Keratinocyte (primary cell): ENCODE data around the gene NFYC. TPM values are rescaled to one million over a fixed set of nuclear protein-coding genes. Genes with fewer than 3 reads are reported as not detected.
A peak's percentile ranks its signal among the peaks of the same experiment; 100 is the strongest.

ENCODE experiments used
- DNase-seq: peaks from one replicate; pipeline ENCODE4 v3.0.0-alpha.2; 2011; ENCODE audit warnings: low read depth, missing footprints, low spot score
- FAIRE-seq: peaks from 2 replicates; lab custom pipeline; 2011; peaks lifted over from hg19 to GRCh38; lab: Jason Lieb, UNC
- H2AFZ ChIP-seq: 2 replicates; pipeline ENCODE4 v1.6.0; 2012; ENCODE audit warnings: low read length, control low read depth, inconsistent platforms; ENCODE audit not compliant: control insufficient read depth
- H3K27ac ChIP-seq: 2 replicates; pipeline ENCODE4 v1.5.1; 2011; ENCODE audit warnings: low read length; ENCODE audit not compliant: control insufficient read depth, insufficient read depth
- H3K27me3 ChIP-seq: 3 replicates; pipeline ENCODE4 v1.6.0; 2011; ENCODE audit warnings: low read length; ENCODE audit not compliant: control insufficient read depth, insufficient read depth; ENCODE audit errors: extremely low read depth
- H3K36me3 ChIP-seq, 2 experiments: 2 replicates in 1 of 2; 3 replicates in 1 of 2; pipeline ENCODE4 v1.5.1; 2011; ENCODE audit warnings: low read length in 2 of 2, mild to moderate bottlenecking in 1 of 2; ENCODE audit not compliant: control insufficient read depth in 2 of 2, insufficient read depth in 2 of 2; ENCODE audit errors: extremely low read depth in 1 of 2
- H3K4me1 ChIP-seq: 3 replicates; pipeline ENCODE4 v1.5.1; 2011; ENCODE audit warnings: low read length; ENCODE audit not compliant: control insufficient read depth, insufficient read depth; ENCODE audit errors: extremely low read depth
- H3K4me2 ChIP-seq: 3 replicates; pipeline ENCODE4 v1.6.0; 2011; ENCODE audit warnings: low read depth, low read length; ENCODE audit not compliant: control insufficient read depth, insufficient read depth; ENCODE audit errors: extremely low read depth
- H3K4me3 ChIP-seq, 3 experiments: fragments of 200-600 bp in 1 of 3; sonication (generic) in 1 of 3; 2 replicates in 2 of 3; 3 replicates in 1 of 3; pipeline ENCODE4 v1.5.1; 2011 to 2016; ENCODE audit warnings: low read length in 3 of 3, mild to moderate bottlenecking in 3 of 3, control low read depth in 2 of 3, inconsistent platforms in 1 of 3, low read depth in 1 of 3, mixed read lengths in 1 of 3, mixed run types in 1 of 3, moderate library complexity in 1 of 3; ENCODE audit not compliant: control insufficient read depth in 2 of 3, insufficient read depth in 2 of 3; ENCODE audit errors: extremely low read depth in 1 of 3
- H3K79me2 ChIP-seq: 2 replicates; pipeline ENCODE4 v1.6.0; 2012; ENCODE audit warnings: low read length; ENCODE audit not compliant: control insufficient read depth, insufficient read depth
- H3K9ac ChIP-seq: 3 replicates; pipeline ENCODE4 v1.6.0; 2011; ENCODE audit warnings: low read length; ENCODE audit not compliant: control insufficient read depth, insufficient read depth; ENCODE audit errors: extremely low read depth
- H3K9me1 ChIP-seq: 3 replicates; pipeline ENCODE4 v1.6.0; 2011; ENCODE audit warnings: low read length; ENCODE audit not compliant: control insufficient read depth, insufficient read depth; ENCODE audit errors: extremely low read depth
- H3K9me3 ChIP-seq: 2 replicates; pipeline ENCODE4 v1.5.1; 2012; ENCODE audit warnings: low read depth, low read length; ENCODE audit not compliant: control insufficient read depth
- H4K20me1 ChIP-seq: 3 replicates; pipeline ENCODE4 v1.6.0; 2011; ENCODE audit warnings: low read length; ENCODE audit not compliant: control insufficient read depth, insufficient read depth; ENCODE audit errors: extremely low read depth
- EZH2 ChIP-seq: IDR thresholded peaks from one replicate; pipeline ENCODE4 v1.6.1; 2012; ENCODE audit warnings: inconsistent platforms, mild to moderate bottlenecking, low read length, moderate library complexity
- dilution Hi-C: fragments of 300-500 bp; cut with MboI; formaldehyde crosslinking; loops from one replicate; pipeline ENCODE4 v1.7.0; 2020; ENCODE audit warnings: low sequenced_read_pairs; ENCODE audit not compliant: extremely low pct_ligation_motif_present
- polyA plus RNA-seq, 5 experiments: library from polyadenylated mRNA; depleted of rRNA in 3 of 5; stranded (reverse) in 3 of 5; stranded (forward) in 1 of 5; unstranded in 1 of 5; fragments of >200 nt; gene quantifications; 1 replicate in 1 of 5; 2 replicates in 3 of 5; 3 replicates in 1 of 5; pipeline versions ENCODE4 v1.2.1 to v1.2.3, GENCODE V29; 2011 to 2012; ENCODE audit warnings: missing spikeins in 2 of 5, low read depth in 1 of 5, low replicate concordance in 1 of 5
- TF ChIP-seq, protein P1 (sequence below), 3 experiments: IDR thresholded peaks in 1 of 3; conservative IDR thresholded peaks in 1 of 3; optimal IDR thresholded peaks in 1 of 3; 2 replicates in 2 of 3; 3 replicates in 1 of 3; pipeline versions ENCODE3 to v1.5.1; 2011; ENCODE audit warnings: low read length in 3 of 3, mild to moderate bottlenecking in 3 of 3, moderate library complexity in 2 of 3, control low read depth in 1 of 3, inconsistent platforms in 1 of 3; ENCODE audit not compliant: insufficient read depth in 2 of 3; ENCODE audit errors: extremely low read depth in 1 of 3

Gene NFYC
- polyA plus RNA-seq, 1 donor (not counting 4 experiments of a cell fraction or from before 2014, with no cell fraction given) = 32.4 TPM

DNA sequence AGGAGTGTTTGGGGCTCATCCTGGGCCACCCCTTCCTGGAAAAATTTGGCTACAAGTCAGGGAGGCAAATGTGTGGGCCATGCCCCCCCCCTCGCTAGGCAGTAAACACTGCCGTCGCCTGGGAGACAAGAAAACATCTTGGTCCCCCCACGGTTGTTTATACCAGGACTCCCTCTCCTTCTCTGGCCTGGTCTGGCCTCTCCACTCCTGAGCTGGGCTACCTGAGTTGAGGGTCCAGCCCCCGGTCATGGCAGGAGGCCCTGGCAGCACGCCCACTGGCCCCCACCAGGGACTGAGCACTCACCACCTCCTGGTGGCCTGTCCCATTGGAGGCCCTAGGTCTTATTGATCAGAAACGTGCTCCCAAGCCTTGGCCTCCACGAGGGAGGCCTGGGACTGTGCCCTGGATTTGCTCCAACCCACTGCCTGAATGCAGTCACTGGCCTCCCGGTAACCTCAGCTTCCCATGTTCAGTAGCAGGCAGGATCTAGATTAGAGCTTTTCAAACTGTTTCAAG lies 107.9 kb downstream of the NFYC start:
- H3K36me3 ChIP-seq = no peaks in the 10 kb centered on the region
- H3K9ac ChIP-seq = no peak overlapping the region
- no peaks in the 10 kb centered on the region for H3K9me1 ChIP-seq
- TF ChIP-seq EZH2 = no peak
- TF ChIP-seq, protein P1, sequence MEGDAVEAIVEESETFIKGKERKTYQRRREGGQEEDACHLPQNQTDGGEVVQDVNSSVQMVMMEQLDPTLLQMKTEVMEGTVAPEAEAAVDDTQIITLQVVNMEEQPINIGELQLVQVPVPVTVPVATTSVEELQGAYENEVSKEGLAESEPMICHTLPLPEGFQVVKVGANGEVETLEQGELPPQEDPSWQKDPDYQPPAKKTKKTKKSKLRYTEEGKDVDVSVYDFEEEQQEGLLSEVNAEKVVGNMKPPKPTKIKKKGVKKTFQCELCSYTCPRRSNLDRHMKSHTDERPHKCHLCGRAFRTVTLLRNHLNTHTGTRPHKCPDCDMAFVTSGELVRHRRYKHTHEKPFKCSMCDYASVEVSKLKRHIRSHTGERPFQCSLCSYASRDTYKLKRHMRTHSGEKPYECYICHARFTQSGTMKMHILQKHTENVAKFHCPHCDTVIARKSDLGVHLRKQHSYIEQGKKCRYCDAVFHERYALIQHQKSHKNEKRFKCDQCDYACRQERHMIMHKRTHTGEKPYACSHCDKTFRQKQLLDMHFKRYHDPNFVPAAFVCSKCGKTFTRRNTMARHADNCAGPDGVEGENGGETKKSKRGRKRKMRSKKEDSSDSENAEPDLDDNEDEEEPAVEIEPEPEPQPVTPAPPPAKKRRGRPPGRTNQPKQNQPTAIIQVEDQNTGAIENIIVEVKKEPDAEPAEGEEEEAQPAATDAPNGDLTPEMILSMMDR (optimal IDR thresholded peaks at IDR 0.05 in 1 of 3, IDR thresholded peaks at IDR 0.05 in 1 of 3, conservative IDR thresholded peaks at IDR 0.05 in 1 of 3; ENCODE audit: extremely low read depth in 1 of 3, insufficient read depth in 2 of 3, low read length in 3 of 3) = no peak
- H4K20me1 ChIP-seq = no peaks in the 10 kb centered on the region
- DNase-seq = no peak
- peaks cover 17% of the 10 kb centered on the region for H3K27me3 ChIP-seq
- no peaks in the 10 kb centered on the region for H3K9me3 ChIP-seq
- no peak overlapping the region for H3K4me2 ChIP-seq
- dilution Hi-C loops = no loop called here
- no peak for FAIRE-seq
- peaks cover 6% of the 10 kb centered on the region for H3K4me1 ChIP-seq
- no peak overlapping the region for H3K27ac ChIP-seq
- H2AFZ ChIP-seq = no peak overlapping the region
- H3K79me2 ChIP-seq = no peaks in the 10 kb centered on the region
- no peak overlapping the region for H3K4me3 ChIP-seq

DNA sequence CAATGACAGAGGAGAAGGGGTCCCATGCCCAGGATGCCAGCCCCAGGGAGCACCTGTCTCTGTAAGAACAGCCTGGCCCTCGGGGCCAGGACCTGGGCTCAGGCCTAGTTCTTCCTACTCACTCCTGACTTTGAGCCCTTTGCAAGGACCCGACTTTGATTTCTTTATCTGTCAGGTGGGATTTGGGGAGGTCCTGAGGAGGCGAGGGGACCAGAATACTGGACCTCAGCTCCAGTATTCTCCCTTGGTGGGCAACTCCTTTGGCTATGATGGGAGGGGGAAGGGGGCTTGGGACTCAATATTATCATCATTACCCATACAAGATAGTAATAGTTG lies 110.2 kb downstream of the NFYC start:
- no peak for FAIRE-seq
- H3K4me1 ChIP-seq = peaks cover 6% of the 10 kb centered on the region
- no peak for DNase-seq
- H3K9me1 ChIP-seq = no peaks in the 10 kb centered on the region
- dilution Hi-C loops = no loop called here
- H4K20me1 ChIP-seq = no peaks in the 10 kb centered on the region
- no peaks in the 10 kb centered on the region for H3K79me2 ChIP-seq
- H3K4me3 ChIP-seq = peak overlapping the region in 2 of 3 experiments; percentile 51 to 68
- H3K36me3 ChIP-seq = no peaks in the 10 kb centered on the region
- peak overlapping the region; percentile 90 for H3K4me2 ChIP-seq
- H3K9ac ChIP-seq = peak overlapping the region; percentile 56
- TF ChIP-seq, protein P1 (optimal IDR thresholded peaks at IDR 0.05 in 1 of 3, IDR thresholded peaks at IDR 0.05 in 1 of 3, conservative IDR thresholded peaks at IDR 0.05 in 1 of 3; ENCODE audit: extremely low read depth in 1 of 3, insufficient read depth in 2 of 3, low read length in 3 of 3) = no peak
- no peak for TF ChIP-seq EZH2
- H3K27ac ChIP-seq = no peak overlapping the region
- H3K9me3 ChIP-seq = no peaks in the 10 kb centered on the region
- H3K27me3 ChIP-seq = peaks cover 17% of the 10 kb centered on the region
- peak overlapping the region; percentile 75 for H2AFZ ChIP-seq
